Measurements from ENCODE around the gene IRGC.

The IRGC gene

DNA sequence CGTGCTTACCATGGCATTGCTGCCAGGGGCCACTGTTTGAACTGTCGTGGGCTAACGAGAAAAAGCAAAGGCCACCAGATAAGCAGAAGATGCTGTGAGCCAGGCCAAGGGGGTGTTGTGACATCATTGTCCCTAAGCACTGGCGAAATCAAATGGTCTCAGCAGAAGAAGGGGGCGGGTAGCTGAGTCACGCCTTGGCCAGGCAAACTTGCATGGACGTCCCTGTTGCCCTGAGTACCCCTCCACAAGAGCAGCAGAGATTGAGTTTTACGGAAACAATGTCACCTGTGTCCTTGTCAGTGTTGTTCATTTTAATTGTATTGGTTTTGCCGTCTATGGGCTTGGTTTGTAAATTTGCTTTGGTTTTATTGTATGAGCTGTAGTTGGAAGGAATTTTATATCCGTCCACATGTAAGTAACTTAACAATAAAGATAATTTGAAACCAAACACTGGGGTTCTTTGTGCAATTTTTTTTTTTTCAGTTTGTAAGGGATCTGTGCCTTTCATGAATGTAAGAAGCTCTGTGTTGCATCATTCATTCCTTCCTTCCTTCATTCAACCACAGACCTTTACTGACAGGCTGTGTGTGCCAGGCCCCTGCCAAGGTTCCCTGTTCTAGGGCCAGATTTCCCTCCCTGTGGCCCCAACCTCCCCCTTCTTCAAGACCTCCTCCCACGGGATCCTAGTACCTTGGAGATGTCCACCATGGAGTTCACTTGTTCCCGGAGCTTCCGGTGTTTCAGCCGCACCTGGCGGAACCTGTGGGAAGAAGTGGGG lies 52.6 kb downstream of the IRGC start:
- ATAC-seq: no peak
- Mint-ChIP-seq H3K27ac (peak overlapping the region; percentile 93), H3K4me1 (peaks cover 82% of the 10 kb centered on the region), H3K27me3 (no peaks in the 10 kb centered on the region), H3K9me3 (no peaks in the 10 kb centered on the region), H3K36me3 (peaks cover 62% of the 10 kb centered on the region), H3K4me3 (no peak overlapping the region)

DNA sequence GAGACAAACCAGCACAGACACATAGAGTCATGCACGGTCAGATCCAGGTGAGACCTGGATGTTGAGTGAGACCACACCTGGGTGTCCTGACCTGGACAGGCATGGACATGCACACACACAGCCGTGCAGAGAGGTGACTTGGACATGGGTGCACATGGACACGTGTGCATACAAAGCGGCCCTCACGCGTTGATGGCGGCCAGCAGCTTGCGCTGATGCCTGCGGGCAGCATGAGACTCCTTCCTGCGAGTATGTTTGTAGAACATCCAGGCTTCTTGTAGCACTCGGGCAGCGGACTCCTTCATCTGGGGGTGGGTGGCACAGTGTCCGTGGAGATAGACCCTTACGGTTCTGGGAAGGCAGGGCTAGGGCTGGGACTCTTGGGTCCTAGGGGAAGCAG lies 53.4 kb downstream of the IRGC start:
- H3K9me3 Mint-ChIP-seq: no peaks in the 10 kb centered on the region
- no peaks in the 10 kb centered on the region for H3K27me3 Mint-ChIP-seq
- peak overlapping the region; percentile 93 for H3K27ac Mint-ChIP-seq
- no peak for ATAC-seq
- peaks cover 74% of the 10 kb centered on the region for H3K4me1 Mint-ChIP-seq
- H3K4me3 Mint-ChIP-seq: no peak overlapping the region
- H3K36me3 Mint-ChIP-seq: peaks cover 66% of the 10 kb centered on the region
